Upper lobe of left lung (tissue), 4 donors: ENCODE data around the gene PLXNB2.

Experiments
- CTCF ChIP-seq, 6 experiments: fragments of 450-650 bp in 4 of 6; fragments of 200-600 bp in 2 of 6; sonication (generic) in 2 of 6; IDR thresholded peaks; one replicate each; pipeline ENCODE4 v1.5.1; 2016 to 2019; ENCODE audit warnings: antibody characterized with exemption in 6 of 6
- EP300 ChIP-seq, 4 donors: sonication (generic); formaldehyde crosslinking; IDR thresholded peaks; one replicate each; pipeline ENCODE4 v1.5.1; 2017; ENCODE audit warnings: antibody characterized with exemption in 4 of 4, control low read depth in 2 of 4
- POLR2A ChIP-seq, 4 donors: fragments of 450-650 bp; IDR thresholded peaks; one replicate each; pipeline ENCODE4 v1.5.1; 2016 to 2017; ENCODE audit warnings: antibody characterized with exemption in 4 of 4, mild to moderate bottlenecking in 2 of 4

DNA sequence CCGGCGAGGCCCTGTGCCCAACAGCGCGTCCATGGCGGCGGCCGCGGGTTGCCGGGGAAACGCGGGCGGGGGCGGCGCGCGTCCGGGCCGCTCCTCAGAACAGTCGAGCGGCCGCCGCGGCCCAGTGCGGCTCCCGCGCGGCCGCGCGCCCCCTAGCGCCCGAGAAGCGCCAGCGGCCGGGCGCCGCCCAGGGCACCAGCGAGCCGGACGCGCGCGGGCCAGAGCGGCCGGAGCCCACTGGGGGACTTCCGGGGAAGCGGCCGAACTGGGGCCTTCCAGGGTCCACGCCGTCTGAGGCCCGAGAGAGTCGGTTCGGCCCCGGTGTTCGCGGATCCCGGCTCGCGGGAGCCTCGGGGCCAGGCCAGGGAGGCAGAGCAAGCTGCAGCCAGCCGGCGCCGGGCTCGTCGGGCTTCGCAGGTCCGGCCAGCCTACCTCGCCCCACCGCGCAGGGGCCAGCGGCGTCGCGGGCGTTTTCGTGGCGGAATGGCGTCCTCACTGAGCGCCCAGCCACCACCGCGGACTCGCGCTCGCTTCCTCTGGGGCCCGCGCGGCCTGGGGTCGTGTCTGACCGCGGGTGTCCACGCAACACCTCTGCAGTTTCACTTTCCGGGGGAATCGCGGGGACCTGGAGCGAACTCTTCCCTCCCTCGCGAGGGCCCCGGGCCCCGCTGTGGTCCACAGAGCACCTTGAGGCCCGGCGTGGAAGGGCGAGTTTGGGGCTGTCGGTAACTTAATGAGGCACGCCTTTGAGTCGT lies 19.7 kb upstream of the PLXNB2 start, which contains the start of gene DENND6B:
- TF ChIP-seq POLR2A (IDR thresholded peaks at IDR 0.05): peak in 2 of 4 donors; percentile 80 to 84
- peak; percentile 89 to 99 (median 99) for TF ChIP-seq CTCF (IDR thresholded peaks at IDR 0.05)
- no peak for TF ChIP-seq EP300 (IDR thresholded peaks at IDR 0.05)
